ENCODE data around the gene OR2F1.
"Not testable (repeated sequence)": the region's sequence is repeated elsewhere in the genome, so short reads cannot be mapped to it uniquely, and the experiment has no call there.

DNA sequence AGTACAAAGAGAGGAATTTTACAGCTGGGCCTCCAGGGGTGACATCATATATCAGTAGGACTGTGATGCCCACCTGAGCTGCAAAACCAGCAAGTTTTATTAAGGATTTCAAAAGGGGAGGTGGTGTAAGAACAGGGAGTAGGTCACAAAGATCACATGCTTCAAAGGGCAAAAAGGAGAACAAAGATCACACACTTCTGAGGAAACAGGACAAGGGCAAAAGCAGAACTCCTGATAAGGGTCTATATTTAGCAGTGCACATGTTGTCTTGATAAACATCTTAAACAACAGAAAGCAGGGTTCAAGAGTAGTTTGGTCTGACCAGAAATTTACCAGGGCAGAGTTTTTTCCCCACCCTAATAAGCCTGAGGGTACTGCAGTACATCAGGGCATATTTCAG is 55.4 kb downstream of the OR2F1 start:
- TF ChIP-seq, protein P1, sequence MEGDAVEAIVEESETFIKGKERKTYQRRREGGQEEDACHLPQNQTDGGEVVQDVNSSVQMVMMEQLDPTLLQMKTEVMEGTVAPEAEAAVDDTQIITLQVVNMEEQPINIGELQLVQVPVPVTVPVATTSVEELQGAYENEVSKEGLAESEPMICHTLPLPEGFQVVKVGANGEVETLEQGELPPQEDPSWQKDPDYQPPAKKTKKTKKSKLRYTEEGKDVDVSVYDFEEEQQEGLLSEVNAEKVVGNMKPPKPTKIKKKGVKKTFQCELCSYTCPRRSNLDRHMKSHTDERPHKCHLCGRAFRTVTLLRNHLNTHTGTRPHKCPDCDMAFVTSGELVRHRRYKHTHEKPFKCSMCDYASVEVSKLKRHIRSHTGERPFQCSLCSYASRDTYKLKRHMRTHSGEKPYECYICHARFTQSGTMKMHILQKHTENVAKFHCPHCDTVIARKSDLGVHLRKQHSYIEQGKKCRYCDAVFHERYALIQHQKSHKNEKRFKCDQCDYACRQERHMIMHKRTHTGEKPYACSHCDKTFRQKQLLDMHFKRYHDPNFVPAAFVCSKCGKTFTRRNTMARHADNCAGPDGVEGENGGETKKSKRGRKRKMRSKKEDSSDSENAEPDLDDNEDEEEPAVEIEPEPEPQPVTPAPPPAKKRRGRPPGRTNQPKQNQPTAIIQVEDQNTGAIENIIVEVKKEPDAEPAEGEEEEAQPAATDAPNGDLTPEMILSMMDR (IDR thresholded peaks at IDR 0.05 in 2 of 3, conservative IDR thresholded peaks at IDR 0.05 in 1 of 3; ENCODE audit: borderline replicate concordance in 1 of 3, insufficient read depth in 1 of 3, low read depth in 2 of 3, low read length in 2 of 3) = not testable (repeated sequence)
- TF ChIP-seq, protein P2, sequence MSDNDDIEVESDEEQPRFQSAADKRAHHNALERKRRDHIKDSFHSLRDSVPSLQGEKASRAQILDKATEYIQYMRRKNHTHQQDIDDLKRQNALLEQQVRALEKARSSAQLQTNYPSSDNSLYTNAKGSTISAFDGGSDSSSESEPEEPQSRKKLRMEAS (IDR thresholded peaks at IDR 0.05) = not testable (repeated sequence)
- not testable (repeated sequence) for TF ChIP-seq CEBPB (IDR thresholded peaks at IDR 0.05; ENCODE audit: low read depth); POLR2A (IDR thresholded peaks at IDR 0.05; ENCODE audit: borderline replicate concordance, extremely low read depth, insufficient read depth, insufficient read length); EZH2 (IDR thresholded peaks at IDR 0.05); EGR1 (IDR thresholded peaks at IDR 0.05; ENCODE audit: low read depth); SRF (IDR thresholded peaks at IDR 0.05; ENCODE audit: low read depth); ELF1 (IDR thresholded peaks at IDR 0.05; ENCODE audit: borderline replicate concordance, low read depth); YY1 (IDR thresholded peaks at IDR 0.05; ENCODE audit: extremely low read depth, insufficient replicate concordance, low read depth, low read length); JUND (IDR thresholded peaks at IDR 0.05); POLR2AphosphoS5 (IDR thresholded peaks at IDR 0.05; ENCODE audit: low read depth, low read length); SIN3A (IDR thresholded peaks at IDR 0.05; ENCODE audit: low read depth)
- TF ChIP-seq, protein P3, sequence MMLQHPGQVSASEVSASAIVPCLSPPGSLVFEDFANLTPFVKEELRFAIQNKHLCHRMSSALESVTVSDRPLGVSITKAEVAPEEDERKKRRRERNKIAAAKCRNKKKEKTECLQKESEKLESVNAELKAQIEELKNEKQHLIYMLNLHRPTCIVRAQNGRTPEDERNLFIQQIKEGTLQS (IDR thresholded peaks at IDR 0.05) = not testable (repeated sequence)
